ENCODE measurements around the gene OGFR. TPM values are rescaled to one million over a fixed set of nuclear protein-coding genes. Genes with fewer than 3 reads are reported as not detected.

OGFR gene
- polyA plus RNA-seq, 1 donor (not counting 4 experiments of a cell fraction or from before 2014, with no cell fraction given): 39.8 TPM

DNA sequence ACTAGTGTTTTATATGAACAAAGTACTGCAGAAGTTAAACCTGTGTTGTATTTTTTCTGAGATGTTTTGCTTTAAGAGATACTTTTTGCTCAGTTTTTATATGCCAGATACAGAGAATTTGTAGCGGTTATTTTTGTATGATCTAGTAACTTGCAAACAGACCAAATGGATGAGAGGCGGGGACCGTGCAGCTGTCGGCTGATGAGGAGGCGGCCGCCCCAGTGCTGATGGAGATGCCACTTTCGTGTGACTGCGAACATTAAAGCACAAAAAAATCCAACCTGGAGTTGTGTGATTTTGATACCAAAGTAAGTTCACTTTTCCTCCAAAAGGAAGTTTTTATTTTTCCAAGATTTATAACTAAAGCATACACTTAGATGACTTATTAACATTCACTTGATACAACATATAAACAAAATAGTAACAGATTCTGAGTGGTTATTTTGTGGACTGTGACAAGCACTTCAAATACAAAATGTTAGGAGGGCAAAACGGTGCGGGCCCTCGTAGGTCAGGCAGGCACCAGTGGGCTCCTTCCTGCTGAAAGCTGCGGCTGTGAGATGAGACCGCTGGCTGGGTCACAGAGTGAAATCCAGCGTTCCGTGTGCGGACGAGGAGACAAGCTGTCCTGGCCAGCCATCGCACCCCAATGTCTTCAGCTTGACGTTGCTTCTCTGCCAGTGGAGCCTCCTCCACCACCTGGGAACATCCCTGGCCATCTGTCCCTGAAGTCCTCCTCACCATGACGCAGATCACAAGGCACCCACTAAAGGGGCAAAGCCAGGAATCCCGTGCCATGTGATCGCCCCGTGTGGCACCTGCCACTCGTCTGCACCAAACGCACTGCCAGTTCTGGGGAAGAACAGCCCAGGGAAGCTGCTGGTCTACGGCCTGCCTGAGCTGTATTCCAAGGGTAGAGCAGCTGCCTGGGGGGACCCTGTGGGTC, 4.0 kb upstream of the OGFR start:
- H3K27me3 ChIP-seq (ENCODE audit: control insufficient read depth, extremely low read depth, insufficient read depth, low read length): no peaks in the 10 kb centered on the region
- FAIRE-seq (no peak), DNase-seq (ENCODE audit: low read depth, low spot score) (no peak)
- H3K4me3 ChIP-seq (ENCODE audit: control insufficient read depth in 2 of 3, extremely low read depth in 1 of 3, insufficient read depth in 2 of 3, low read depth in 1 of 3, low read length in 3 of 3): no peak overlapping the region
- H4K20me1 ChIP-seq (ENCODE audit: control insufficient read depth, extremely low read depth, insufficient read depth, low read length): no peaks in the 10 kb centered on the region
- H3K9me1 ChIP-seq (ENCODE audit: control insufficient read depth, extremely low read depth, insufficient read depth, low read length): peaks cover 3% of the 10 kb centered on the region
- H3K4me2 ChIP-seq (ENCODE audit: control insufficient read depth, extremely low read depth, insufficient read depth, low read depth, low read length): no peak overlapping the region
- dilution Hi-C loops (cut with MboI; ENCODE audit: extremely low pct_ligation_motif_present, low sequenced_read_pairs): no loop called here
- no peaks in the 10 kb centered on the region for H3K9me3 ChIP-seq (ENCODE audit: control insufficient read depth, low read depth, low read length)
- peaks cover 27% of the 10 kb centered on the region in 2 experiments for H3K36me3 ChIP-seq (ENCODE audit: control insufficient read depth in 2 of 2, extremely low read depth in 1 of 2, insufficient read depth in 2 of 2, low read length in 2 of 2)
- H3K79me2 ChIP-seq (ENCODE audit: control insufficient read depth, insufficient read depth, low read length): peaks cover 17% of the 10 kb centered on the region
- H2AFZ ChIP-seq (ENCODE audit: control insufficient read depth, low read length): no peak overlapping the region
- peaks cover 6% of the 10 kb centered on the region for H3K4me1 ChIP-seq (ENCODE audit: control insufficient read depth, extremely low read depth, insufficient read depth, low read length)
- H3K9ac ChIP-seq (ENCODE audit: control insufficient read depth, extremely low read depth, insufficient read depth, low read length): no peak overlapping the region
- no peak for TF ChIP-seq EZH2 (IDR thresholded peaks at IDR 0.05; ENCODE audit: low read length)
- TF ChIP-seq, protein P1, sequence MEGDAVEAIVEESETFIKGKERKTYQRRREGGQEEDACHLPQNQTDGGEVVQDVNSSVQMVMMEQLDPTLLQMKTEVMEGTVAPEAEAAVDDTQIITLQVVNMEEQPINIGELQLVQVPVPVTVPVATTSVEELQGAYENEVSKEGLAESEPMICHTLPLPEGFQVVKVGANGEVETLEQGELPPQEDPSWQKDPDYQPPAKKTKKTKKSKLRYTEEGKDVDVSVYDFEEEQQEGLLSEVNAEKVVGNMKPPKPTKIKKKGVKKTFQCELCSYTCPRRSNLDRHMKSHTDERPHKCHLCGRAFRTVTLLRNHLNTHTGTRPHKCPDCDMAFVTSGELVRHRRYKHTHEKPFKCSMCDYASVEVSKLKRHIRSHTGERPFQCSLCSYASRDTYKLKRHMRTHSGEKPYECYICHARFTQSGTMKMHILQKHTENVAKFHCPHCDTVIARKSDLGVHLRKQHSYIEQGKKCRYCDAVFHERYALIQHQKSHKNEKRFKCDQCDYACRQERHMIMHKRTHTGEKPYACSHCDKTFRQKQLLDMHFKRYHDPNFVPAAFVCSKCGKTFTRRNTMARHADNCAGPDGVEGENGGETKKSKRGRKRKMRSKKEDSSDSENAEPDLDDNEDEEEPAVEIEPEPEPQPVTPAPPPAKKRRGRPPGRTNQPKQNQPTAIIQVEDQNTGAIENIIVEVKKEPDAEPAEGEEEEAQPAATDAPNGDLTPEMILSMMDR (optimal IDR thresholded peaks at IDR 0.05 in 1 of 3, IDR thresholded peaks at IDR 0.05 in 1 of 3, conservative IDR thresholded peaks at IDR 0.05 in 1 of 3; ENCODE audit: extremely low read depth in 1 of 3, insufficient read depth in 2 of 3, low read length in 3 of 3): no peak
- no peak overlapping the region for H3K27ac ChIP-seq (ENCODE audit: control insufficient read depth, insufficient read depth, low read length)

DNA sequence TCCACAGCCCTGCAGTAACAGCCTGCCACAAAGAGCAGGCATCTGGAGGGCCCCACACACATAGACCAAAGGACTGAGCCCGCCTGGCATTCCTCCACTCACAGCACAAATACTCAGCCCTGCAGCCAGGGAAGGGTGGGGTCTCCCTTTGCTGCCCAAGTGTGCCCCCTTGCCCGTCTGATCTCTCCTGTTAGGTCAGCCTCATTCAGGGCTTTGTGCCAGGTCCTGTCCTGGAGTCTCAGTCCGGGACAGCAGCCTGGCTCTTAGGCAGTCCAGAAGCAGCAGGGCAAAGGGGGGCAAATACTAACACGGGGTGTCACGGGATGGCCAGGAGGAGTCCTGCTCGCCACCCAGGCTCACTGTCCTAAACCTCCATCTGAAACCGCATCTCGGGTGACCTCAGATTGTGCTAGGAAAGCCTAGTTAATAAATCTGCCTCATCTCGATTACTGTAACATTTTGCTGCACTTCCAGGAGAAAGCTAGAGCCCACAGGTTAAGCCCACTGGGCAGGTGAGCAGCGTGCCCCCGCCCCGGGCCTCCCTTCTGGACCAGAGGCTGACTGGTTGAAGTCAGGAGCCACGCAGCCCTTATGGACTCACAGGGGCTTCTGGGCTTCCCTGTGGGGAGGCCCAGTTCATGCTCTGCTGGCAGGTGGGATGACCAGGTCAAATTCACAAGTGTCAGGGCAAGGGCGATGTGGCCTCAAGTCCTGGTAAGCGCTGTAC, 3.2 kb upstream of the OGFR start:
- Histone ChIP-seq H3K9ac (ENCODE audit: control insufficient read depth, extremely low read depth, insufficient read depth, low read length) (no peak overlapping the region), H3K36me3 (ENCODE audit: control insufficient read depth in 2 of 2, extremely low read depth in 1 of 2, insufficient read depth in 2 of 2, low read length in 2 of 2) (peaks cover 27% of the 10 kb centered on the region in 2 experiments), H4K20me1 (ENCODE audit: control insufficient read depth, extremely low read depth, insufficient read depth, low read length) (no peaks in the 10 kb centered on the region), H2AFZ (ENCODE audit: control insufficient read depth, low read length) (no peak overlapping the region), H3K9me3 (ENCODE audit: control insufficient read depth, low read depth, low read length) (no peaks in the 10 kb centered on the region), H3K9me1 (ENCODE audit: control insufficient read depth, extremely low read depth, insufficient read depth, low read length) (peaks cover 3% of the 10 kb centered on the region), H3K27me3 (ENCODE audit: control insufficient read depth, extremely low read depth, insufficient read depth, low read length) (no peaks in the 10 kb centered on the region), H3K4me3 (ENCODE audit: control insufficient read depth in 2 of 3, extremely low read depth in 1 of 3, insufficient read depth in 2 of 3, low read depth in 1 of 3, low read length in 3 of 3) (no peak overlapping the region), H3K4me1 (ENCODE audit: control insufficient read depth, extremely low read depth, insufficient read depth, low read length) (peaks cover 10% of the 10 kb centered on the region), H3K4me2 (ENCODE audit: control insufficient read depth, extremely low read depth, insufficient read depth, low read depth, low read length) (no peak overlapping the region), H3K79me2 (ENCODE audit: control insufficient read depth, insufficient read depth, low read length) (peaks cover 25% of the 10 kb centered on the region), H3K27ac (ENCODE audit: control insufficient read depth, insufficient read depth, low read length) (no peak overlapping the region)
- TF ChIP-seq, protein P1 (optimal IDR thresholded peaks at IDR 0.05 in 1 of 3, IDR thresholded peaks at IDR 0.05 in 1 of 3, conservative IDR thresholded peaks at IDR 0.05 in 1 of 3; ENCODE audit: extremely low read depth in 1 of 3, insufficient read depth in 2 of 3, low read length in 3 of 3): no peak
- no peak for TF ChIP-seq EZH2 (IDR thresholded peaks at IDR 0.05; ENCODE audit: low read length)
- FAIRE-seq (no peak), DNase-seq (ENCODE audit: low read depth, low spot score) (no peak)
- dilution Hi-C loops (cut with MboI; ENCODE audit: extremely low pct_ligation_motif_present, low sequenced_read_pairs): no loop called here

Measured in keratinocyte (primary cell).